Measurements from ENCODE around the gene RSBN1.

RSBN1 gene

GRCh38 chr1:113811156-113811887, 954 bp downstream of the RSBN1 start:
- peak; percentile 43 for DNase-seq

DNA sequence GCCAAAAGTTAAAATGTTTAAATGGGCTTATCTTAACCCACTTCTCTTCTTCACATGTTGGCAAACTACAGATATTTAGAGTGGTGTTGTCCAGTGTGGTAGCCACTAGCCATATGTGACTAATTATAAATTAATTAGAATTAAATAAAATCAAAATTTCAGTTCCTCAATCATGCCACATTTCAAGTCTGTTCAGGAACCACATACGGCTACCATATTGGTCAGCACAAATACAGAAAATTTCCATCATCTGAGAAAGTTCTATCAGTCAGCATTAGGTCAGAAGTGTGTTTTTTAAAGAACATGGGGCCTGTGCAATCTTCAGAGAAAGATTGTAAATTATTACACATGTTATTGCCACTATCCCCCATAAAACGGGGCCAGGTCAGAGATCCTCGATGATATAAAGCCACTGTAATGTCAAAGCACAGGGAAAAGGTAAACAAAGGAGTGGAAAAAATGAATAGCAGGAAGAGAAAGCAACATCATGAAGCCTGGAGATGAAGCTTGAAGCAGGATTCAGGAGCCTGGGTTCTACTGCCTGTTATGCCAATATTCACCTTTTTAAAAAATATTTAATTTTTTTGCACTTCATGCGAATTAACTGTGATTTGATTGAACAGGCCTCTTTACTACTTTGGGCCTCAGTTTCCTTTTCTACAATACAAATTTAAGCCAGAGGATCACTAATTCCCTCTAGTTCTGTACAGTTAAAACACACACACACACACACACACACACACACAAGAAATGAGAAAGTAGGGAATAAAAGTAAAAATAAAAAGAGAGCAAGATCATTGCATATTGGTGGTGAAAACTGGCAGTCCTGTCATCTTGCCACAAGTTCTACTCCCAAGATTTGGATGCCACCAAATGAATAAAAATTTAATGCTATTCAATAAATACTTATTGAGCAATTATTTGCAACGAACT, 2.3 kb downstream of the RSBN1 start:
- no peak for DNase-seq

DNA sequence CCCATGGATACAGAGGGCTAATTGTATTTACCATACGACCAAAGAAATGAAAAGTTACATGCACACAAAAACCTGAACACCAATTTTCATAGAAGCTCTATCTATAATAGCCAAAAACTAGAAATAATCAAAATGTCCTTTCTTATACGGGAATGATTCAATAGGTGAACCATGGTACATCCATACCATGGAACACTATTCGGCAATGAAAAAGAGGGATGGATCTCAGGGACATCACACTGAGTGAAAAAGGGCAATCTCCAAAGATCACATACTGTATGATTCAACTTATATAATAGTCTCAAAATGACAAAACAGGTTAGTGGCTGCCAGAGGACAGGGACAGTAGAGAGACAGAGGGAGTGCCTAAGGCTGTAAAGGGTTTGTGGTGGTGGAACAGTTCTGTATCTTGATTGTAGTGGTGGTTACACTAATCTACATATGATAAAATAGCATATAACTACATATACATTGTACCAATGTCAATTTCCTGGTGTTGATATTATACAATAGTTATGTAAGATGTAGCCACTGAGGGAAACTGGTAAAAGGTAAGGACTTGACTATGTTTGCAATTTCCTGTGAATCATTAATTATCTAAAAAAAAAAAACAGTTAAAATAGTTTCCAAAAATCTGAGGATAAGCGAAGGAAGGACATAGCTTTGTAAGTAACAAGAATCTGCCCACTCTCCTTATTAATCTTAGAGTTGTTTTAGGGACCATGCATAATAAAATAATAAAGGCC, 3.7 kb downstream of the RSBN1 start:
- no peak for DNase-seq

DNA sequence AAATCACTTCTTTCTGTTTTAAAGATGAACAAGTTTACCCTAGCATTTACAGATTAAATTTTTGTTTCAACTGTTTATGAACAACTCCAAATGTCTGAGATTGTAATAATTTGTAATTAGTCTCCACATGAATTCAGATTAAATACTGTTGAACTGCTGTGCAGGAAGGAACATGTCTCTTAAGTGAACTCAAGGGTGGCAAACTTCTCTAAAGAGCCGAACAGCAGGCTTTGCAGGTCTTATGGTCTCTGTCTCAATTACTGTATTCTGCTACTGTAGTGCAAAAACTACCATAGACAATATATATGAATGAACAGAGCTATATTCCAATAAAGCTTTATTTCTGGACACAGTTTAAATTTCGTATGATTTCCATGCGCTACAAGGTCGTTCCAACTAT, 6.6 kb downstream of the RSBN1 start:
- DNase-seq = no peak

GRCh38 chr1:113805256-113805531, 7.1 kb downstream of the RSBN1 start:
- no peak for DNase-seq

GRCh38 chr1:113804421-113805255, 7.6 kb downstream of the RSBN1 start:
- no peak for DNase-seq

DNA sequence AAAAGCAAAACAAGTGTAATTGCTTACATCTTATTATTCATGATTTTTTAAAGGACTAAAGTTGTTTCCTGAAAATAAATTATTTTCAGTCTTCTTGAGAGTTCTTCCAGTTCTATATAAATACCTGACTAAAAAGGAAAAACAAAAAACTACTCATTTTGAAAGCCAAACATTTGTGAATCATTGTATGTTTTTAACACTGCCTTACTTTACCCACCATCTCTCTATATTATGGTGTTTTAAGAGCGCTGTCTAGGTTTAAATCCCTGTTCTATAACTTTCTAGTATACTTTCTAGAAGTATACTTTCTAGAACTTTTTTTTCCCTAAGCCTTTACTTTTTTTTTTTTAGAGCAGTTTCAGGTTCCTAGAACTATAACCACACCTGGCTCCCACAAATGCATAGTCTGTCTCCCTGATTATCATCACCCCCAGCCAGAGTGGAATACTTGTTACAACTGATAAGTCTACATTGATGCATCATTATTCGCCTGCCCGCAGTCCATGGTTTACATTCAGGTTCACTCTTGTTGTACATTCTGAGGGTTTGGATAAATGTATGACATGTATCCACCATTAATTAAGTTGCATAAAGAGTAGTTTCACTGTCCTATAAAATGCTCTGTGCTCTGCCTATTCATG, 9.8 kb downstream of the RSBN1 start:
- no peak for DNase-seq

DNA sequence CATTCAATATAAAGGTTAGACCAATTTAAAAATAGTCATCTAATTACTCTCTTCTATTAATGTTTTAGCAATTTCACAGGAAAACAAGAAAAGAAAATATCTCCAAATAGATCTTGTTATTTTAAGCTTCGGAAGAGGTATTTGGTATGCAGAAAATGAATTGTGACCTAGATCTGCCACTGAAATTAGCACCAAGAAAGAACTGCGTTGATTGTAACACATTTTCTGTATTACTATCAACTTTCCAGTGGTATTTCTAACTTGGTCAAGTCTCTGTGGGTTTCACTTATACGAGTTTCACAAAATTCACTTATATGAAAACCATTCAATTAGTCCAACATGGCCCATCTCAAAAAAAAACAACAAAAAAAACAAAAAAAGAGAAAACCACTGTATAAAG, 11.8 kb downstream of the RSBN1 start:
- DNase-seq = no peak

DNA sequence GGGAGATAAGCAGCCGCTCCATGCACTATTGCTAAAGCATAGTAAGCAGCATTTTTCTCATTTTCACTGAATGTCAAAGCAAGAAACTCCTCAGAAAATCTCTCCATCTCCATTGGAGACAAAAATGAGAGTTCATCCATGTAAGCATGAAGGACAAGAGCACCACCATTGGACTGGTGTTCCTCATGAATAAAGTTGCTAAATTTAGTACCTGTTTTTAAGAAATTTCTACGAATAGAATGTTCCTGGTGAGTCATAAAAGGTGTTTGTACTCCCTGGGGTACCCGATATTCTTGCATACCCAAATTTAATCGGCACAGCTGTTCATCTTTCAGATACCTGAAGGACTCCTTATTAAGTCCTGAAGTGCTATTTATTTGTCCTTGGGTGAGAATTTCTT, 14.8 kb downstream of the RSBN1 start:
- no peak for DNase-seq

GRCh38 chr1:113793878-113794834, 18.1 kb downstream of the RSBN1 start:
- DNase-seq = no peak

DNA sequence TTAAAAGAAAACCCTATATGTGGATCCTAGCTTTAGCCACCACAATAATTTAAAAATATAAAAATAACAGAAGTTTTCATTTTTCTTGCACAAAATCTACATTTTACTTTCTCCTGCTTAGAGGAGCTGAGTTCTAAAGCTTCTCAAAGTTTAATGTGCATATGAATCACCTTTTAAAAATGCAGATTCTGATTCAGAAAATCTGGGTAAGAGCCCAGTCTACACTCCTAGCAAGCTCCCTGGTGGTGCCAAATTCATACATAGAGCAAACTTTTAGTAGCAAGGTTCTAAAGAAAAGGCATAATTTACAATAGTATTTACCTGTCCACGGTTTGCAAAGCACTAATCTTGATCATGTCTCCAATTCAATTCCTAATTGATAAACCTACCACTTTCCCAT, 19.3 kb downstream of the RSBN1 start:
- DNase-seq = no peak

DNA sequence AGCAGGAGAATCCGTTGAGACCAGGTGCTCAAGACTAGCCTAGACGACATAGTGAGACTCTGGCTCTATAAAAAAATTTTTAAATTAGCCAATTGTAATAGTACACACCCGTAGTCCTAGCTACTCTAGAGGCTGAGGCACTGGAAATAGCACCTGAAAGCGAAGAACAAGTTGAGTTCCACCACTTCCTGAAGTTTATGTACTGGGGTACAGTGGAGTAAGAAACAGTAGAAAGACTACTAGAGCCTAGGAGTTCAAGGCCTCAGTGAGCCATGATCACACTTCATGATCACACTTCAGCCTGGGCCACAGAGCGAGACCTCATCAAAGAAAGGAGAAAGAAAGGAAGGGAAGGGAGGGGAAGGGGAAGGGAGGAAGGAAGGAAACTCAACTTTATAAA, 19.8 kb downstream of the RSBN1 start:
- no peak for DNase-seq

DNA sequence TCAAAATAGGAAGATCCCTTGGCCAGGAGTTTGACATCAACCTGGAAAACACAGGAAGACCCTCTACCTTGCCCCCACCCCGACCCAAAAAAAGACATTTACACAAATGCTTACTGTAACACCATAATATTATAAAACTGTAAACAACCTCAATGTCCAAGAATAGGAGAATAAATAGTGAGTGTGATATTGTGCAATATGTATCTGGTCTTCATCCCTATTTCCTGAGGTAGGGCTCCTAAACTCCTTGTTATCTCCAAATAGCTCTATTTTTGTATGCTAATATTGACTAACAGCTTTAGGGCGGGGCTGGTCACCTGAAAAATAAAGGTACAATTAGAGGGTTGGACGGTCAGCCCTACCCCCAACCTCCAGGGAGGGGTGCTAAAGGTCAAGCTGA, 23.5 kb downstream of the RSBN1 start:
- DNase-seq = no peak

GRCh38 chr1:113787663-113788062, 24.6 kb downstream of the RSBN1 start:
- DNase-seq = no peak

- no peak for DNase-seq
Measured at GRCh38 chr1:113786069-113786468, 26.2 kb downstream of the RSBN1 start.

- no peak for DNase-seq
Measured at GRCh38 chr1:113784104-113784779, 28.0 kb downstream of the RSBN1 start.

- no peak for DNase-seq
Measured at GRCh38 chr1:113783254-113784103, 28.8 kb downstream of the RSBN1 start.

DNA sequence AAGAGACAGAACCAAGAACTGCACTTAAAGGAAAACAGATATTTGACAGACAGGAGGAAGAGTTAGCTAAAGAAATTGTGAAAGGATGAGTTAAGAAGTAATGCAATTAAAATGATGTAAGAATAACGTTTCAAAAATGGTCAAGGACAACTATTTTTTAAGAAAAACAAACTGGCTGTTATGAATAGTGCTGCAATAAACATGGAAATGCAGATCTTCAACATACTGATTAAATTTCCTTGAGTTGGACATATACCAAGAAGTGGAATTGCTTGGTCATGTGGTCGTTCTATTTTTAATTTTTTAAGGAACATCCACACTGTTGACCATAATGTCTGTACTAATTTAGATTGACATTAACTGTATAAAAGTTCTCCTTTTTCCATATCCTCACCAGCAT, 29.9 kb downstream of the RSBN1 start:
- no peak for DNase-seq

GRCh38 chr1:113780374-113781146, 31.7 kb downstream of the RSBN1 start:
- no peak for DNase-seq

All from left hindlimb (tissue), 1 donor.